Cardiac muscle cell (in vitro differentiated cells and primary cell): ENCODE measurements around the gene SYNRG. TPM values are rescaled to one million over a fixed set of nuclear protein-coding genes. Genes with fewer than 3 reads are reported as not detected.

Experiments used
- DNase-seq, 2 donors: peaks; one replicate each; pipeline versions ENCODE4 v3.0.0 to v3.0.0-alpha.2; 2010 to 2017; ENCODE audit warnings: low read depth in 1 of 2, low spot score in 1 of 2
- H3K27ac ChIP-seq: fragments of 200-600 bp; sonication (generic); 2 replicates; pipeline ENCODE4 v1.5.1; 2016
- H3K27me3 ChIP-seq: fragments of 200-600 bp; sonication (generic); 2 replicates; pipeline ENCODE4 v1.6.0; 2016; ENCODE audit warnings: control low read depth
- H3K36me3 ChIP-seq: fragments of 200-600 bp; sonication (generic); 2 replicates; pipeline ENCODE4 v1.5.1; 2016; ENCODE audit warnings: control low read depth
- H3K4me1 ChIP-seq: fragments of 200-600 bp; sonication (generic); 2 replicates; pipeline ENCODE4 v1.8.1; 2017; ENCODE audit warnings: low read depth, mild to moderate bottlenecking, mixed run types
- H3K4me3 ChIP-seq: fragments of 200-600 bp; sonication (generic); 2 replicates; pipeline ENCODE4 v1.5.1; 2016; ENCODE audit warnings: mild to moderate bottlenecking
- H3K9me3 ChIP-seq: fragments of 200-600 bp; sonication (generic); 2 replicates; pipeline ENCODE4 v1.5.1; 2017; ENCODE audit warnings: low read depth, mild to moderate bottlenecking, control low read depth
- CTCF ChIP-seq: IDR thresholded peaks from 2 replicates; pipeline ENCODE4 v1.5.1; 2012; ENCODE audit warnings: low read depth, mild to moderate bottlenecking, low read length
- polyA plus RNA-seq: library from polyadenylated mRNA; unstranded; fragments of >200 nt; fragmentation: Nextera tagmentation; extraction: Ambion mirVana; gene quantifications from 2 replicates; pipeline ENCODE4 v1.2.1, GENCODE V29; 2016
- total RNA-seq: library from RNA; depleted of rRNA; stranded (reverse); fragments of >200 nt; gene quantifications from 2 replicates; pipeline ENCODE4 v1.2.3, GENCODE V29; 2016

The SYNRG gene
- total and polyA plus RNA-seq, 2 experiments from 2014 or later = 13.7 to 26.1 TPM

DNA sequence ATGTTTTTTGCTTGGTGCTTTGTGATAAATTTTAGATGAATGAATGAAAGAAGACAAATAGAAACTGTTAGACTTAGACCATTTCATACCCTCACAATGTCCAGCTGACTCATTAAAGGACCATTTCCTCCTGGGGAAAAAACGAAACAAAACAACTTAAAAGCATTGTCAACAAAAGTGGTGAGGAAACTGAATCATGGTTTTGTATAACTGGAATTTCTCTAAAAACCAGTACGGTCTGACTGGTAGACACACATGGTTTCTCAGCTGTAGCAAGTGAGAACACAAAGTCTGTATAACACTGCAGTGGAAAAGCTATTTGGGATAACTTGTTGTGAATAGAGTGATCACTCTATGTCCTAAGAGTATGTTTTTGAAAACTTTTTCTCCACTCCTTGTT, 39.3 kb upstream of the SYNRG start:
- Histone ChIP-seq H3K27ac (no peak overlapping the region), H3K36me3 (no peaks in the 10 kb centered on the region), H3K9me3 (no peaks in the 10 kb centered on the region), H3K4me3 (no peak overlapping the region), H3K27me3 (peaks cover 51% of the 10 kb centered on the region), H3K4me1 (no peaks in the 10 kb centered on the region)
- no peak for TF ChIP-seq CTCF
- DNase-seq = peak in 1 of 2 donors; percentile 72

DNA sequence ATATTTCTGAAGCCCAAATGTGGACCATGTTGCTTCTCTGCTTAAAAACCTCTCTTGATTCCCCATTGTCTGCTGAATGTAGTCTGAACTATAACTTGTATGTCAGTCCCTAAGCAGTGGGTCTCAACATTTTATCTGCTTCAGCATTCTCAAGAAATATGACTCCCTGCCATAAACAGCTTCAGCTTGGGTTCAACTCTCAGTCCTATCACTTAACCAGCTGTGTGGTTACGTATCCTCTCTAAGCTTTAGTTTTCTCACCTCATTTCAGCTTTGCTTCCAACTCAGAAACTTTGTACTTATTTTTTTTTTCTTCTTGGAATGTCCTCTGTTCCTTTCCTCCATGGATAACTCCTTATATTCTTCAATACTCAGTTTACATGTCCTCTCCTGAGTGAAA, 38.6 kb upstream of the SYNRG start:
- no peak overlapping the region for H3K27ac ChIP-seq
- H3K36me3 ChIP-seq = no peaks in the 10 kb centered on the region
- no peak overlapping the region for H3K4me3 ChIP-seq
- no peaks in the 10 kb centered on the region for H3K4me1 ChIP-seq
- H3K9me3 ChIP-seq = no peaks in the 10 kb centered on the region
- no peak for DNase-seq
- peaks cover 51% of the 10 kb centered on the region for H3K27me3 ChIP-seq
- TF ChIP-seq CTCF = no peak

- DNase-seq = peak; percentile 12 to 27
Measured at GRCh38 chr17:37643869-37644268, 34.7 kb upstream of the SYNRG start.

DNA sequence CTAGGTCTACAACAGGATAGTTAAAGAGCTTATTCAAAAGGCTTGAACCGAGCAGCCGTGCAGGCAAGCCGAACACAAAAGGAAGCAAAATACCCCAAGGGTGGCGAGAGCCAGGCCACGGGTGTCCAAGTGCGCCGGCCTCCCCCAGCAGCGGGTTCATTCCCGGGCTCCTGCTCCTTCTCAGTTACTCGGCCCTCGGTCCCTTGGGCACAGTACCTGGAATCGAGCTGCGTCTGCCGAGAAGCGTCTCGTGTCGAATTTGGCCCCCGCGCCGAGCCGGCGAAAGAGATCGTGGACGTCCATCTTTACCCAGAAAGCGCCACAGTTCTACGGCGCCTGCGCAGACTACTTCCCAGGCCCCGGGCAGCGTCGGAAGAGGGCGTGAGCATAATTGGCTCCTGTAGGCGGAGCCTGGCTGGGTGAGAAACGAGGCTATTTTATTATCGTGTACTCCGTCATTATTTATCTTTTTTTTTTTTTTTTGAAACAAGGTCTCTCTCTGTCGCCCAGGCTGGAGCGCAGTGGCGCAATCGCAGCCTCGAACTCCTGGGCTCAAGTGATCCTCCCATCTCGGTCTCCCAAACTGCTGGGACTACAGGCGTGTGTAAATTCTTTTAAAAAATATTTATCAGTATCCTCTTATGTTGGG, 34.0 kb upstream of the SYNRG start, which contains the start of gene DDX52:
Gene DDX52, minus strand, starts transcription at position 329 of the 649 bp plus-strand sequence. Its CDS starts 26 bp downstream, at position 303.
- Histone ChIP-seq H3K4me3 (peak within 1 kb of the TSS; percentile 95), H3K27me3 (peaks cover 33% of the 10 kb centered on the region), H3K27ac (peak within 1 kb of the TSS; percentile 94), H3K36me3 (peaks cover 6% of the 10 kb centered on the region), H3K9me3 (no peaks in the 10 kb centered on the region), H3K4me1 (peaks cover 5% of the 10 kb centered on the region)
- peak; percentile 94 for DNase-seq
- peak; percentile 6 for TF ChIP-seq CTCF

More at GRCh38 chr17:37643869-37644268, 34.7 kb upstream of the SYNRG start:
- peaks cover 39% of the 10 kb centered on the region for H3K27me3 ChIP-seq
- H3K9me3 ChIP-seq = no peaks in the 10 kb centered on the region
- peaks cover 6% of the 10 kb centered on the region for H3K36me3 ChIP-seq
- peak overlapping the region; percentile 95 for H3K4me3 ChIP-seq
- TF ChIP-seq CTCF = no peak
- no peak overlapping the region for H3K27ac ChIP-seq
- H3K4me1 ChIP-seq = peaks cover 5% of the 10 kb centered on the region

DNA sequence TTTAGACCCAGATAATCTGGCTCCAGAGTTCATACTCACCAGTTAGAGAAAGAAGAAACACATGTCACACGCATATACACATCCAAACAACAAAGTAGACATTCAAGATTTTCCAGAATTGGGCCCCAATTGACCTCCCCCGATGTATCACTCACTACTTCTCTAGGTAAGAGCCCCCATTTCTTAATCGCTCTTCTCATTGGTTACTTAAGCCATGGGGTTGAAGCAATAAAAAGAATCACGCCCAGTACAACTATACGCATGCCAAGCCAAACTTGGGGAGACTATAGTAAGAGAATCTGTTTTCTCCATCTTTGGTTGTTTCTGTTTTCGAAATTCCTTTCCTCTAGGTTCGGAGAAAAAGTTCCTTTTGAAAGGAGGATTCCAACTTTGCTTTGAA, 33.5 kb upstream of the SYNRG start:
- Histone ChIP-seq H3K27ac (peak overlapping the region; percentile 94), H3K4me1 (peaks cover 5% of the 10 kb centered on the region), H3K27me3 (peaks cover 27% of the 10 kb centered on the region), H3K9me3 (no peaks in the 10 kb centered on the region), H3K4me3 (peak overlapping the region; percentile 95), H3K36me3 (peaks cover 9% of the 10 kb centered on the region)
- DNase-seq = peak; percentile 11 to 35
- TF ChIP-seq CTCF = no peak
